Choroid plexus epithelial cell (primary cell): Measurements from ENCODE around the gene KLHDC10.

Experiments used
- DNase-seq: peaks from one replicate; pipeline ENCODE4 v3.0.0-alpha.2; 2010; ENCODE audit warnings: low read depth
- H3K4me3 ChIP-seq: 2 replicates; pipeline ENCODE4 v1.5.1; 2011; ENCODE audit warnings: low read depth, mild to moderate bottlenecking, control low read depth, low read length, moderate library complexity
- CTCF ChIP-seq: conservative IDR thresholded peaks from 2 replicates; pipeline ENCODE4 v1.5.1; 2011; ENCODE audit warnings: low read depth, mild to moderate bottlenecking, control low read depth, inconsistent platforms, low read length, moderate library complexity

Gene KLHDC10

GRCh38 chr7:130095812-130096211, 25.5 kb downstream of the KLHDC10 start:
- no peak overlapping the region for H3K4me3 ChIP-seq
- peak; percentile 85 for DNase-seq
- no peak for TF ChIP-seq CTCF

- H3K4me3 ChIP-seq = no peak overlapping the region
- TF ChIP-seq CTCF = peak; percentile 52
- DNase-seq = peak; percentile 46
Measured at GRCh38 chr7:130096243-130096827, 26.0 kb downstream of the KLHDC10 start.

GRCh38 chr7:130099331-130099730, 29.0 kb downstream of the KLHDC10 start:
- no peak for DNase-seq
- H3K4me3 ChIP-seq = no peak overlapping the region
- no peak for TF ChIP-seq CTCF

- no peak overlapping the region for H3K4me3 ChIP-seq
- no peak for TF ChIP-seq CTCF
- no peak for DNase-seq
Measured at GRCh38 chr7:130102588-130102987, 32.3 kb downstream of the KLHDC10 start.

GRCh38 chr7:130107949-130108674, 37.8 kb downstream of the KLHDC10 start:
- no peak for TF ChIP-seq CTCF
- DNase-seq = no peak
- no peak overlapping the region for H3K4me3 ChIP-seq

GRCh38 chr7:130108809-130109208, 38.5 kb downstream of the KLHDC10 start:
- TF ChIP-seq CTCF = no peak
- H3K4me3 ChIP-seq = no peak overlapping the region
- no peak for DNase-seq

GRCh38 chr7:130112093-130112492, 41.8 kb downstream of the KLHDC10 start:
- no peak for TF ChIP-seq CTCF
- H3K4me3 ChIP-seq = no peak overlapping the region
- DNase-seq = no peak
